Measurements from ENCODE around the gene CFDP1.

CFDP1 gene

GRCh38 chr16:75380870-75381269 lies 52.4 kb downstream of the CFDP1 start:
- H3K4me1 ChIP-seq (ENCODE audit: control insufficient read depth, insufficient read depth, low read length), result peaks cover 9% of the 10 kb centered on the region

GRCh38 chr16:75379911-75380847 lies 53.1 kb downstream of the CFDP1 start:
- Histone ChIP-seq H3K4me3 (ENCODE audit: low read depth, low read length) (no peak overlapping the region), H3K4me1 (ENCODE audit: control insufficient read depth, insufficient read depth, low read length) (peaks cover 9% of the 10 kb centered on the region), H3K9me3 (ENCODE audit: control insufficient read depth, insufficient read depth, low read length) (no peaks in the 10 kb centered on the region), H3K27ac (ENCODE audit: low read depth, low read length) (no peak overlapping the region), H3K27me3 (ENCODE audit: control insufficient read depth, insufficient read depth, low read length) (no peaks in the 10 kb centered on the region), H3K9ac (ENCODE audit: low read depth, low read length) (no peak overlapping the region), H3K36me3 (ENCODE audit: control insufficient read depth, insufficient read depth, low read length) (peaks cover 39% of the 10 kb centered on the region)

More at GRCh38 chr16:75380870-75381269, 52.4 kb downstream of the CFDP1 start:
- Histone ChIP-seq H3K9me3 (ENCODE audit: control insufficient read depth, insufficient read depth, low read length) (no peaks in the 10 kb centered on the region), H3K9ac (ENCODE audit: low read depth, low read length) (no peak overlapping the region), H3K27me3 (ENCODE audit: control insufficient read depth, insufficient read depth, low read length) (no peaks in the 10 kb centered on the region), H3K4me3 (ENCODE audit: low read depth, low read length) (no peak overlapping the region), H3K36me3 (ENCODE audit: control insufficient read depth, insufficient read depth, low read length) (peaks cover 38% of the 10 kb centered on the region), H3K27ac (ENCODE audit: low read depth, low read length) (no peak overlapping the region)

GRCh38 chr16:75379339-75379738 lies 54.0 kb downstream of the CFDP1 start:
- no peak overlapping the region for H3K9ac ChIP-seq (ENCODE audit: low read depth, low read length)
- no peak overlapping the region for H3K4me3 ChIP-seq (ENCODE audit: low read depth, low read length)
- no peak overlapping the region for H3K27ac ChIP-seq (ENCODE audit: low read depth, low read length)
- H3K4me1 ChIP-seq (ENCODE audit: control insufficient read depth, insufficient read depth, low read length), result peaks cover 9% of the 10 kb centered on the region
- H3K27me3 ChIP-seq (ENCODE audit: control insufficient read depth, insufficient read depth, low read length), result no peaks in the 10 kb centered on the region
- H3K36me3 ChIP-seq (ENCODE audit: control insufficient read depth, insufficient read depth, low read length), result peaks cover 40% of the 10 kb centered on the region
- no peaks in the 10 kb centered on the region for H3K9me3 ChIP-seq (ENCODE audit: control insufficient read depth, insufficient read depth, low read length)

- Histone ChIP-seq H3K36me3 (ENCODE audit: control insufficient read depth, insufficient read depth, low read length) (peaks cover 42% of the 10 kb centered on the region), H3K27me3 (ENCODE audit: control insufficient read depth, insufficient read depth, low read length) (no peaks in the 10 kb centered on the region), H3K9me3 (ENCODE audit: control insufficient read depth, insufficient read depth, low read length) (no peaks in the 10 kb centered on the region), H3K9ac (ENCODE audit: low read depth, low read length) (no peak overlapping the region), H3K4me3 (ENCODE audit: low read depth, low read length) (no peak overlapping the region), H3K4me1 (ENCODE audit: control insufficient read depth, insufficient read depth, low read length) (peaks cover 9% of the 10 kb centered on the region), H3K27ac (ENCODE audit: low read depth, low read length) (no peak overlapping the region)
These were observed 54.7 kb downstream of the CFDP1 start for GRCh38 chr16:75378616-75379015.

GRCh38 chr16:75377729-75378386 lies 55.4 kb downstream of the CFDP1 start:
- no peak overlapping the region for H3K9ac ChIP-seq (ENCODE audit: low read depth, low read length)

GRCh38 chr16:75376475-75377161 lies 56.7 kb downstream of the CFDP1 start:
- Histone ChIP-seq H3K4me3 (ENCODE audit: low read depth, low read length) (no peak overlapping the region), H3K36me3 (ENCODE audit: control insufficient read depth, insufficient read depth, low read length) (peaks cover 33% of the 10 kb centered on the region), H3K4me1 (ENCODE audit: control insufficient read depth, insufficient read depth, low read length) (peaks cover 9% of the 10 kb centered on the region), H3K9me3 (ENCODE audit: control insufficient read depth, insufficient read depth, low read length) (no peaks in the 10 kb centered on the region), H3K27me3 (ENCODE audit: control insufficient read depth, insufficient read depth, low read length) (no peaks in the 10 kb centered on the region), H3K27ac (ENCODE audit: low read depth, low read length) (peak overlapping the region; percentile 15), H3K9ac (ENCODE audit: low read depth, low read length) (no peak overlapping the region)

More at GRCh38 chr16:75377729-75378386, 55.4 kb downstream of the CFDP1 start:
- Histone ChIP-seq H3K4me3 (ENCODE audit: low read depth, low read length) (no peak overlapping the region), H3K27me3 (ENCODE audit: control insufficient read depth, insufficient read depth, low read length) (no peaks in the 10 kb centered on the region), H3K27ac (ENCODE audit: low read depth, low read length) (peak overlapping the region; percentile 39), H3K9me3 (ENCODE audit: control insufficient read depth, insufficient read depth, low read length) (no peaks in the 10 kb centered on the region), H3K36me3 (ENCODE audit: control insufficient read depth, insufficient read depth, low read length) (peaks cover 42% of the 10 kb centered on the region), H3K4me1 (ENCODE audit: control insufficient read depth, insufficient read depth, low read length) (peaks cover 9% of the 10 kb centered on the region)

GRCh38 chr16:75374388-75374787 lies 58.9 kb downstream of the CFDP1 start:
- Histone ChIP-seq H3K4me1 (ENCODE audit: control insufficient read depth, insufficient read depth, low read length) (peaks cover 9% of the 10 kb centered on the region), H3K9me3 (ENCODE audit: control insufficient read depth, insufficient read depth, low read length) (no peaks in the 10 kb centered on the region), H3K4me3 (ENCODE audit: low read depth, low read length) (no peak overlapping the region), H3K27me3 (ENCODE audit: control insufficient read depth, insufficient read depth, low read length) (no peaks in the 10 kb centered on the region), H3K9ac (ENCODE audit: low read depth, low read length) (no peak overlapping the region), H3K27ac (ENCODE audit: low read depth, low read length) (no peak overlapping the region), H3K36me3 (ENCODE audit: control insufficient read depth, insufficient read depth, low read length) (peaks cover 30% of the 10 kb centered on the region)

GRCh38 chr16:75372236-75372856 lies 61.0 kb downstream of the CFDP1 start:
- Histone ChIP-seq H3K4me3 (ENCODE audit: low read depth, low read length) (no peak overlapping the region), H3K27ac (ENCODE audit: low read depth, low read length) (no peak overlapping the region), H3K27me3 (ENCODE audit: control insufficient read depth, insufficient read depth, low read length) (no peaks in the 10 kb centered on the region), H3K4me1 (ENCODE audit: control insufficient read depth, insufficient read depth, low read length) (no peaks in the 10 kb centered on the region; the same call in 1 of the 2 replicates), H3K9me3 (ENCODE audit: control insufficient read depth, insufficient read depth, low read length) (no peaks in the 10 kb centered on the region), H3K9ac (ENCODE audit: low read depth, low read length) (no peak overlapping the region), H3K36me3 (ENCODE audit: control insufficient read depth, insufficient read depth, low read length) (peaks cover 27% of the 10 kb centered on the region)

- Histone ChIP-seq H3K4me3 (ENCODE audit: low read depth, low read length) (no peak overlapping the region), H3K4me1 (ENCODE audit: control insufficient read depth, insufficient read depth, low read length) (no peaks in the 10 kb centered on the region), H3K9ac (ENCODE audit: low read depth, low read length) (no peak overlapping the region), H3K9me3 (ENCODE audit: control insufficient read depth, insufficient read depth, low read length) (no peaks in the 10 kb centered on the region), H3K36me3 (ENCODE audit: control insufficient read depth, insufficient read depth, low read length) (peaks cover 18% of the 10 kb centered on the region), H3K27ac (ENCODE audit: low read depth, low read length) (no peak overlapping the region), H3K27me3 (ENCODE audit: control insufficient read depth, insufficient read depth, low read length) (no peaks in the 10 kb centered on the region)
These were observed 62.1 kb downstream of the CFDP1 start for GRCh38 chr16:75371171-75371570.

- Histone ChIP-seq H3K27me3 (ENCODE audit: control insufficient read depth, insufficient read depth, low read length) (no peaks in the 10 kb centered on the region), H3K9me3 (ENCODE audit: control insufficient read depth, insufficient read depth, low read length) (no peaks in the 10 kb centered on the region), H3K4me1 (ENCODE audit: control insufficient read depth, insufficient read depth, low read length) (no peaks in the 10 kb centered on the region), H3K4me3 (ENCODE audit: low read depth, low read length) (no peak overlapping the region), H3K36me3 (ENCODE audit: control insufficient read depth, insufficient read depth, low read length) (peaks cover 10% of the 10 kb centered on the region), H3K9ac (ENCODE audit: low read depth, low read length) (no peak overlapping the region), H3K27ac (ENCODE audit: low read depth, low read length) (no peak overlapping the region)
These were observed 69.0 kb downstream of the CFDP1 start for GRCh38 chr16:75364286-75364791.

Data from HUES48 (cell line).